Activated CD4-positive, alpha-beta T cell treated with anti-CD3 and anti-CD28 coated beads, Interleukin-2, amount 50 U/mL, for 48 hours (primary cell): Measurements from ENCODE around the gene VAV3.

ENCODE experiments used
- DNase-seq, 2 experiments: peaks; one replicate each; pipeline ENCODE4 v3.0.0-alpha.2; 2020

VAV3 gene

DNA sequence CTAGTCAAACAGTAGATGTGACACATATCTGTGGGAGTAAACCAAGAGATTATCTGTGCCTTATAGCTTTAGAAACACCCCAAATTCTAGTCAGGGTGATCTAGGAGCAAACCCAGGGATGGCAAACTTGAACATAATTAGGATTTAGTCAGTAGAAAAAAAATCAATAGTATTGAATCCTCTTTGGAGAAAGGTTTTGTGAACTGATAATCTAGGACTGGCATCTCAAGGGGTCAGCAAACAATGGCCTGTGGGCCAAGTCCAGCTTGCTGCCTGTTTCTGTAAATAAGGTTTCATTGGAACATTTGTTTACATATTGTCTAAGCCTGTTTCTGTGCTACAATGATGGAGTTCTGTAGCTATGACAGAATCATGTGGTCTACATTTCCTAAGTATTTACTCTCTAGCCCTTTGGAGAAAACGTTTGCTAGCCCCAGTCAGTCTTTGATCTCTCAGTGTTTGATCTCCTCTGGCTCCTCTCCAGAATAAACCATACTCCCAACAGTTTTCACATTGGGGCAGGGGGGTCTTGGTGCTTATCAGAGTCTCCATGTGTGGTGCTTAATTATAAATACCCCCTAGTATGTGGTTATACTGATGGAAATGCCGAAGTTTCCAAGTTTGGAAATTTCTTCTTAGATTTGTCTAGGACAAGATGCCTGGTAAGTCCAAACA lies 438.3 kb downstream of the VAV3 start:
- DNase-seq, result no peak

DNA sequence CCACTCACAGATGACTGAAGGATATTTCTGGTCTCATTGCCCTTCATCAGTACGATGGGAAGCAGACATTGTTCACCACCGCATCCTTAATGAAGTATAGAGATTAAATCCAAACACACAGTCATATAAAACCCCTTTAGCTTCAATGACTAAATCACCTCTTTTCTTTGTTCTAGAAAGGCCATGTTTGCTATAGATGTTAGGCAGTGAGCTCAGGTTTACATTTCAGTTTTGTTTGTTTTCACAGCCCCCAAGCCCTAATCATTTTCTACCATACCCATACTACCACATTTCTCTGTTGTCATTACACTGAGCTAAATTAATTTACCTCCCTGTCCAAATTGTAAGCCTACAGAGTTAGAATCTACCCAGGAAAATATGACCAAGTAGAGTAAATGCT lies 439.0 kb downstream of the VAV3 start:
- DNase-seq, result no peak

DNA sequence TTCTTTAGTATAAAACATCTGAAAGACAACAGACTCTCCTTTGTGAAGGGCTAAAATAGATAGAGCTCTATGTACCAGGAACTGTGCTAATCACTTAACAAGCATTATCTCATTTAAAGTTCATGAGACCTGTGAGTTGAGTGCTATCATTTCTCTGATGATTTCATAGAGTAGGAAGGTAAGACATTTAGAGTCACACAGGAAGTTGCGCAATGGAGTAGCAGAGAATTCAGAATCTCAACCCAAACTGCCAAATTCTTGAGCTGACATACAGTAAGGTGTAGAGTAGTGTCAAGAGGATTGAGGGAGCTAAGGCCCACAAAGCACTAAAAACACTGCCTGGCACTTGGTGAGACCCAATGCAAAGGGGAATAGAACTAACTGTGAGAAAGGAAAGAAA lies 439.8 kb downstream of the VAV3 start:
- DNase-seq, result no peak

DNA sequence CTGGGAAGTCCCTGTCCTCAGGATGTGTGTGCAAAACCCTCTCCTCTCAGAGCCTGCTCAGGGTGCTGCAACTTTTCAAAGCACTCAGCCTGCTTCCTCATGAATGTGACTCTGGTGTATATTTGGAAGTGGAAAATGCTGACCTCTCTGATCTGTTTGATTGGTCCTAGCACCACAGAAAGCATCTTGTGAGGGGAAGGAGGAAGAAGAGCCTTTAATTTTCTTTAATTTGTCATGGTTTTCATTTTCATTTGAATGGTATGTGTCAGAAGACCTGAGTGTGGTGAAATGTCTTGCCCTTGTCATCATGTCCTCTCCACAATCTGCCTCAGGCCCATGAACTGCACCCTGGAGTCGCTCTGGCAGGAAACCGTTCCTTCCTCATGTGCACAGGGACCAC lies 440.7 kb downstream of the VAV3 start:
- DNase-seq, result no peak

DNA sequence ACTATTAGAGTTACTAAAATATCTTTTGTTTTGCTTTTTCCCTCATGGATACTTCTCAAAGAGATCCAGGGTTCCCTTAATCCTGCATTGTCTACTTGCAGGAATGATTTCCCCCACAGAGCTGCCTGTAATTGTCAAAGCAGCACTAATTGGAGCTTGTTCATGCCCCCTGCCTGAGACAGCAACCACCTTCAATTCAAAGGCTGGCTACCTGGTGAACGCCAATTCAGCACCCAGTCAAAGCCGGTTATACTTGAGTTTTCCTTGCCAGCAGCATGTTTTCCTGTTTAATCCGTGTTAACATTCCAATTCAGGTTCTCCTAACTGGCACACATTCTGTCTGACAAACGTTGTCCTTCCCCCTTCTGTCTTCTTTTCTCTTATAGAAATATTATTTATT lies 441.2 kb downstream of the VAV3 start:
- no peak for DNase-seq

DNA sequence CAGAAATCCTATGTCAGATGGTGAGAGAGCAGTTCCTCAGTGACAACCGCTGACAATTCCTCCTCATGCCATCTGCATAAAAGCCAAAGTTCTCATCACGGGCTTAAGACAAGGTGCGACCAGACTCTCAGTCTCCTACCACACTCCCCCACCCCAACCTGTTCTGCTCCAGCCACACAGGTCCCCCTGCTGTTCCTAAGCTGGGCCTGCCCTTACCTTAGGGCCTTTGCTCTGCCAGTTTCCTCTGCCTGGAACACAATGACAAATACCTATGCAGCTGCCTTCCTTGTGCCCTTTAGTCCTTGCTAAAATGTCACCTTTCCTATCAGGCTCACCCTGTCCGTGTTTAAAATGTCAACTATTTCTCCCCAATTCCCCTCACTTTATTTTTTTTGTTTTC lies 441.9 kb downstream of the VAV3 start:
- no peak for DNase-seq
